ENCODE data around the gene PPARA.

PPARA gene

DNA sequence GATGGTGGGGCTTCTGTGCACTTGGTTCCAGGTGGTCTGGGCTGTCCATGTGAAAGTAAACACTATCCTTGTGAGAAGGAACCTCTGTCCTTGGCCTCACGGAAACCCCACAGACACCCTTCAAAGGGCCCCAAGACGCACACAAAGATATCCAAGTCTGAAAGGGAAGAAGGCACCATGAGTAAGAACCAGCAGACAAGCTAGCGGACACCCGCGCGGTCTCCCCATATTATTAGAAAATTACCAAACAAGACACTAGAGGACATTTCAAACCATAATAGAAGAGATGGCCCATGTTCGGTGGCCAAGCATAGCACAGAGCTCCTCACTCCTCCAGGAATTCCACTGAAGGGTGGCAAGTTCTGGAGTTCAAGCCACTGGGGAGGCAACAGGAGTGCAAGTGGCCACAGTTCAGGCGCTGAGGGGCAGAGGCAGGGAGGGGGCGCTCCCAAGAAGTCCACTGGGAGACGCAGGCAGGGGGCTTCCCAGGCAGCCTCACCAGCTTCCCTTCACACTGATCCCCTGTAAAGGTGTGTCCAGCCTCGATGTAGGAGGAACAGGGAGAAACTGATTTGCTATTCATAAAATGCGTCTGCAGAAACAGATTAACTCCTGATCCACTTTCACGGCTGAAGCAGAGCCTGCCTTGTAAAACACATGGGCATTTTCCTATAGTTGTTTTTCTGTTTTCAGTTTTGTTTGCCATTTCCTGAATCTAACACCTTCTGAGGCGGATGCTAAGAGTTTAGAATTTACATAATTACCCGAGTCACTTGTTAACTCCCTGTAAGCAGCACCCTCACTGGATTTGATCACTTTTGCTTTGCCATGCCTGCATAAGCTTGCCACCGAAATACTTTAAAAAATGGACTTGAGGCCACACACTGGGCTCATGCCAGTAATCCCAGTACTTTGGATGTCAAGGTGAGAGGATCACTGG, 9.1 kb upstream of the PPARA start:
- TF ChIP-seq GABPA (IDR thresholded peaks at IDR 0.05; ENCODE audit: low read depth), result no peak
- Histone ChIP-seq H3K27me3 (ENCODE audit: insufficient read depth, poor library complexity, severe bottlenecking) (no peaks in the 10 kb centered on the region), H3K4me3 (replicated peaks; ENCODE audit: insufficient read depth, low read length) (no peak overlapping the region), H3K27ac (replicated peaks) (no peak overlapping the region)
- no peak for DNase-seq (ENCODE audit: low read depth in 1 of 2, low spot score in 1 of 2)

DNA sequence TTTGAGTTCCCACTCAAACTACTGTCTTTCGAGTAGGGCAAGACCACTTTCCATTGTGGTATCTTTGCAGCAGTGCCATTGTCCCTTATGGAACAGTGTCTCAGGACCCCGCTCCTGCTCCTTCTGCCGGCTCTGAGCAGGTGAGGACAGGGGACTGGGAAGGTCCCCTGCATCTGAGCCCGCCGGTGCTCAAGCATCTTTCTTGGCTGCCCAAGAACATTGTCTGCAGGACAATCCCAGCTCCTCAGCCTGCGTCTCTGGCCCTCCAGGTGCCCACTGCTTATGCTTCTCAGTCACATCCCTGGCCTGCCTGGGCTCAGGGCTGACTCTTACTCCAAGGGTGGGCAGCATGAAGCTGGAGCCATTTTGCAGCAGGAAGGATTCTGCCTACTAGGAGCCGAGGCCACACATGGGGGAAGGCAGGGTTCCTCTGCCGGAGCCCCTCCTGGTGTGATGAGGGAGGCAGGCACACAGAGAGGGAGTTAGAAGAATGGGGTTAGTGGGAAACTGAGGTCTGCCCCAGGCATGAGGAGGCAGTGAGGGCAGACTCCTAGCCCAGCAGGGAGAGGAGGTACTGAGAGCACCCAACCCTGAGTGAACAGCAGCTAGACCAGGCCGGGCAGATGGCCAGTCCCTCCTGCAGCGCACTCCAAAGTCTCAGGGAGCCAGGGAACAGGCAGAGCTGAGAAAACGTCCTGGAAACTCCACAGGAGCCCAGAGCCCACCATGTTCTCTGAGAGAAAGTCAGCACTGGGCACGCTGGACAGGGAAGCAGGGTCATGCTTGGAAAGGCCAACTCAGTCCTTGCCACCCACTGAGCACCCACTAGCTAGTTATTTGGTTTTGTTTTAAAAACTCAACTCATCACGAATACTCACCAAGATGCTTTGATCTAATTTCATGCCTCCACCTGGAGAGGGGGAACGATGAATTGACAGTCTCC, 7.5 kb upstream of the PPARA start:
- H3K27ac ChIP-seq (replicated peaks), result no peak overlapping the region
- DNase-seq (ENCODE audit: low read depth in 1 of 2, low spot score in 1 of 2), result no peak
- no peak overlapping the region for H3K4me3 ChIP-seq (replicated peaks; ENCODE audit: insufficient read depth, low read length)
- H3K27me3 ChIP-seq (ENCODE audit: insufficient read depth, poor library complexity, severe bottlenecking), result no peaks in the 10 kb centered on the region
- no peak for TF ChIP-seq CTCF (IDR thresholded peaks at IDR 0.05; ENCODE audit: insufficient read depth, low read length)
- TF ChIP-seq, protein P1, sequence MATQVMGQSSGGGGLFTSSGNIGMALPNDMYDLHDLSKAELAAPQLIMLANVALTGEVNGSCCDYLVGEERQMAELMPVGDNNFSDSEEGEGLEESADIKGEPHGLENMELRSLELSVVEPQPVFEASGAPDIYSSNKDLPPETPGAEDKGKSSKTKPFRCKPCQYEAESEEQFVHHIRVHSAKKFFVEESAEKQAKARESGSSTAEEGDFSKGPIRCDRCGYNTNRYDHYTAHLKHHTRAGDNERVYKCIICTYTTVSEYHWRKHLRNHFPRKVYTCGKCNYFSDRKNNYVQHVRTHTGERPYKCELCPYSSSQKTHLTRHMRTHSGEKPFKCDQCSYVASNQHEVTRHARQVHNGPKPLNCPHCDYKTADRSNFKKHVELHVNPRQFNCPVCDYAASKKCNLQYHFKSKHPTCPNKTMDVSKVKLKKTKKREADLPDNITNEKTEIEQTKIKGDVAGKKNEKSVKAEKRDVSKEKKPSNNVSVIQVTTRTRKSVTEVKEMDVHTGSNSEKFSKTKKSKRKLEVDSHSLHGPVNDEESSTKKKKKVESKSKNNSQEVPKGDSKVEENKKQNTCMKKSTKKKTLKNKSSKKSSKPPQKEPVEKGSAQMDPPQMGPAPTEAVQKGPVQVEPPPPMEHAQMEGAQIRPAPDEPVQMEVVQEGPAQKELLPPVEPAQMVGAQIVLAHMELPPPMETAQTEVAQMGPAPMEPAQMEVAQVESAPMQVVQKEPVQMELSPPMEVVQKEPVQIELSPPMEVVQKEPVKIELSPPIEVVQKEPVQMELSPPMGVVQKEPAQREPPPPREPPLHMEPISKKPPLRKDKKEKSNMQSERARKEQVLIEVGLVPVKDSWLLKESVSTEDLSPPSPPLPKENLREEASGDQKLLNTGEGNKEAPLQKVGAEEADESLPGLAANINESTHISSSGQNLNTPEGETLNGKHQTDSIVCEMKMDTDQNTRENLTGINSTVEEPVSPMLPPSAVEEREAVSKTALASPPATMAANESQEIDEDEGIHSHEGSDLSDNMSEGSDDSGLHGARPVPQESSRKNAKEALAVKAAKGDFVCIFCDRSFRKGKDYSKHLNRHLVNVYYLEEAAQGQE (IDR thresholded peaks at IDR 0.05; ENCODE audit: insufficient replicate concordance, low read depth), result peak; percentile 41

GRCh38 chr22:46143491-46144147, 6.7 kb upstream of the PPARA start:
- Histone ChIP-seq H3K4me3 (replicated peaks; ENCODE audit: insufficient read depth, low read length) (no peak overlapping the region), H3K27me3 (ENCODE audit: insufficient read depth, poor library complexity, severe bottlenecking) (peaks cover 2% of the 10 kb centered on the region), H3K27ac (replicated peaks) (no peak overlapping the region)
- no peak for DNase-seq (ENCODE audit: low read depth in 1 of 2, low spot score in 1 of 2)
- TF ChIP-seq CTCF (IDR thresholded peaks at IDR 0.05; ENCODE audit: insufficient read depth, low read length) (no peak), GABPA (IDR thresholded peaks at IDR 0.05; ENCODE audit: low read depth) (no peak), SPI1 (IDR thresholded peaks at IDR 0.05; ENCODE audit: borderline replicate concordance, low read depth) (no peak)
- TF ChIP-seq, protein P1 (IDR thresholded peaks at IDR 0.05; ENCODE audit: insufficient replicate concordance, low read depth), result no peak

- no peak for DNase-seq (ENCODE audit: low read depth in 1 of 2, low spot score in 1 of 2)
- H3K27me3 ChIP-seq (ENCODE audit: insufficient read depth, poor library complexity, severe bottlenecking), result peaks cover 8% of the 10 kb centered on the region
- TF ChIP-seq SPI1 (IDR thresholded peaks at IDR 0.05; ENCODE audit: borderline replicate concordance, low read depth), result no peak
- no peak for TF ChIP-seq POLR2AphosphoS5 (IDR thresholded peaks at IDR 0.05; ENCODE audit: low read depth)
- TF ChIP-seq, protein P1 (IDR thresholded peaks at IDR 0.05; ENCODE audit: insufficient replicate concordance, low read depth), result no peak
- TF ChIP-seq CTCF (IDR thresholded peaks at IDR 0.05; ENCODE audit: insufficient read depth, low read length), result no peak
- no peak for TF ChIP-seq GABPA (IDR thresholded peaks at IDR 0.05; ENCODE audit: low read depth)
Observed at GRCh38 chr22:46145361-46145851, 4.9 kb upstream of the PPARA start.

More at GRCh38 chr22:46145361-46145851, 4.9 kb upstream of the PPARA start:
- no peak overlapping the region for H3K4me3 ChIP-seq (replicated peaks; ENCODE audit: insufficient read depth, low read length)
- no peak overlapping the region for H3K27ac ChIP-seq (replicated peaks)
